ENCODE data around the gene XPC.
"Not testable (repeated sequence)": the region's sequence is repeated elsewhere in the genome, so short reads cannot be mapped to it uniquely, and the experiment has no call there.

The XPC gene

GRCh38 chr3:14113965-14114635 is 64.3 kb downstream of the XPC start:
- Mint-ChIP-seq H3K4me1 (no peaks in the 10 kb centered on the region), H3K27ac (no peak overlapping the region), H3K27me3 (no peaks in the 10 kb centered on the region), H3K9me3 (no peaks in the 10 kb centered on the region), H3K36me3 (peaks cover 36% of the 10 kb centered on the region), H3K4me3 (no peak overlapping the region)
- DNase-seq, result no peak
- CTCF ChIA-PET, result interaction anchor here (1.4 to 2.3 kb wide), 5 partner anchors 10 to 218 kb away, joined by 5 to 25 read pairs (median 5); partner anchors contain the start of genes CHCHD4 and TMEM43

- Mint-ChIP-seq H3K9me3 (no peaks in the 10 kb centered on the region), H3K4me1 (no peaks in the 10 kb centered on the region), H3K4me3 (no peak overlapping the region), H3K36me3 (peaks cover 33% of the 10 kb centered on the region), H3K27me3 (no peaks in the 10 kb centered on the region), H3K27ac (no peak overlapping the region)
- CTCF ChIA-PET, result no interaction called here
- no peak for DNase-seq
Observed at GRCh38 chr3:14110699-14111098, 67.7 kb downstream of the XPC start.

- H3K27me3 Mint-ChIP-seq, DNase-seq, CTCF ChIA-PET, H3K9me3 Mint-ChIP-seq, H3K27ac Mint-ChIP-seq, H3K4me3 Mint-ChIP-seq, H3K4me1 Mint-ChIP-seq: not testable (repeated sequence)
- H3K36me3 Mint-ChIP-seq, result peaks cover 30% of the 10 kb centered on the region
Observed at GRCh38 chr3:14109821-14110220, 68.6 kb downstream of the XPC start.

- CTCF ChIA-PET, result interaction anchor here (0.9 kb wide), 1 partner anchor 16 kb away, joined by 3 read pairs; no protein-coding TSS in a partner anchor
Observed at GRCh38 chr3:14097616-14098391, 80.6 kb downstream of the XPC start.

GRCh38 chr3:14096742-14097141 is 81.7 kb downstream of the XPC start:
- Mint-ChIP-seq H3K9me3 (peaks cover 1% of the 10 kb centered on the region), H3K4me3 (no peak overlapping the region), H3K4me1 (no peaks in the 10 kb centered on the region), H3K27me3 (peaks cover 7% of the 10 kb centered on the region), H3K27ac (no peak overlapping the region), H3K36me3 (no peaks in the 10 kb centered on the region)
- CTCF ChIA-PET, result interaction anchor here (0.9 kb wide), 1 partner anchor 15 kb away, joined by 3 read pairs; no protein-coding TSS in a partner anchor
- DNase-seq, result no peak

More at GRCh38 chr3:14097616-14098391, 80.6 kb downstream of the XPC start:
- H3K4me1 Mint-ChIP-seq, result no peaks in the 10 kb centered on the region
- H3K36me3 Mint-ChIP-seq, result no peaks in the 10 kb centered on the region
- H3K4me3 Mint-ChIP-seq, result no peak overlapping the region
- H3K27ac Mint-ChIP-seq, result no peak overlapping the region
- peaks cover 7% of the 10 kb centered on the region for H3K27me3 Mint-ChIP-seq
- no peak for DNase-seq
- peaks cover 1% of the 10 kb centered on the region for H3K9me3 Mint-ChIP-seq
